OCI-LY7 (cell line): ENCODE data around the gene C9orf152.

Experiments
- EZH2phosphoT487 ChIP-seq: fragments of 200-600 bp; sonication (generic); IDR thresholded peaks from 2 replicates; pipeline ENCODE4 v1.6.1; 2018; ENCODE audit warnings: low read depth, borderline replicate concordance, mild to moderate bottlenecking, mixed run types, antibody characterized with exemption, low read length, moderate library complexity, mixed read lengths
- TF ChIP-seq, protein P1 (sequence below): fragments of 200-600 bp; sonication (generic); conservative IDR thresholded peaks from 2 replicates; pipeline ENCODE4 v1.5.1; 2014; ENCODE audit warnings: mild to moderate bottlenecking, antibody characterized with exemption, low read length, moderate library complexity, mixed read lengths

DNA sequence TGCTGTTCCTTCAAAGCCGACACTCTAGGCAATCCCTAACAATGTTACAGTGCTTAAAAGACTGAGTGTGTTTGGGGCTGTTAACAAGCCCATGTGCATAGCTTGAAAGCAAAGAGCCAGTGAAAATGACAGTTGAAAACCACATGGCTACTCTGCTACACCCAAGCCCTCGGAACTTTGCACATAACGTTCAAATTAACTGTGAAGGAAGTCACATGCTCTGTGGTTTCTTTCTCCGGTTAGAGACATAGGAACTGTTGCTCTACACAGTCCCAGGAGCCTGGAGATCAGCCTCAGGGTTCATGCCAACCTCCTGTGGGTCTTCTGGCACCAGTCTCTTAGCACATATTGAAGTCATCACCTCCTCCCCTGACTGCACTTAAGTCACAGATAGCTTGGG is 51.1 kb downstream of the C9orf152 start:
- TF ChIP-seq, protein P1, sequence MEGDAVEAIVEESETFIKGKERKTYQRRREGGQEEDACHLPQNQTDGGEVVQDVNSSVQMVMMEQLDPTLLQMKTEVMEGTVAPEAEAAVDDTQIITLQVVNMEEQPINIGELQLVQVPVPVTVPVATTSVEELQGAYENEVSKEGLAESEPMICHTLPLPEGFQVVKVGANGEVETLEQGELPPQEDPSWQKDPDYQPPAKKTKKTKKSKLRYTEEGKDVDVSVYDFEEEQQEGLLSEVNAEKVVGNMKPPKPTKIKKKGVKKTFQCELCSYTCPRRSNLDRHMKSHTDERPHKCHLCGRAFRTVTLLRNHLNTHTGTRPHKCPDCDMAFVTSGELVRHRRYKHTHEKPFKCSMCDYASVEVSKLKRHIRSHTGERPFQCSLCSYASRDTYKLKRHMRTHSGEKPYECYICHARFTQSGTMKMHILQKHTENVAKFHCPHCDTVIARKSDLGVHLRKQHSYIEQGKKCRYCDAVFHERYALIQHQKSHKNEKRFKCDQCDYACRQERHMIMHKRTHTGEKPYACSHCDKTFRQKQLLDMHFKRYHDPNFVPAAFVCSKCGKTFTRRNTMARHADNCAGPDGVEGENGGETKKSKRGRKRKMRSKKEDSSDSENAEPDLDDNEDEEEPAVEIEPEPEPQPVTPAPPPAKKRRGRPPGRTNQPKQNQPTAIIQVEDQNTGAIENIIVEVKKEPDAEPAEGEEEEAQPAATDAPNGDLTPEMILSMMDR, result no peak
- no peak for TF ChIP-seq EZH2phosphoT487
